ENCODE measurements around the gene RABGAP1L.
A peak's percentile ranks its signal among the peaks of the same experiment; 100 is the strongest.
"Not testable (repeated sequence)": the region's sequence is repeated elsewhere in the genome, so short reads cannot be mapped to it uniquely, and the experiment has no call there.

The RABGAP1L gene

DNA sequence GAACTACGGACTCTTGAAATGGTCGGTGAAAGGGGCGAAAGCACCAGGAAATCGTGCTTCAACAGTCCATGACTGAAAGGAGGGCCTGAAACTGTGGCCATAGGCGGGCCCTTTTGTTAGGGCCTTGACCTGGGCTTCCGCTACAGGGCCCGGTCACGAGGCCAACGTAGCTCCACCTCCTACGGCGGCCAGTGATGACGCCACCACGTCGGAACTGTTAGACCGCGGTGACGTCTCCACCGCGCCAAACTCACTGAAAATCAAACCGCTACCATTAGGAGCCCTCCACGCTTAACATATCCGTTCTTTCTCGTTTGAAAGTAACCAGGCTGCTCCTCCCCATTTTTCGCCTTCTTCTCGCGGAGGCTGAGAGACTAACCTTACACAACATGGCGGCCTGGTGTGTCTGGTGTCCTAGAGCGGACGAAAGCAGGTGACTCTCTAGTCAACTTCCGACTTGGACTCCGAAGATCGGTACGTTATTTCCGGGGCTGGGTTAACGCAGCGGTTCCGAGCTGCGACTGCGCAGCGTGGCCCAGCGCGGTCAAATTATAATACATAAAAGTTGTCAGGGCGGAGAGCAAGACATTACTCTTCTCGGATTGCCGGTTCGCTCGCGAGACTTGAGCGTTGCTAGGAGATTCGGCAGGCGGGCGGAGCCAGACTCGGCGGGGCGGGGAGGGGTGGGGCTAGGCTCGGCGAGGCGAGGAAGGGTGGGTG is 840.1 kb downstream of the RABGAP1L start:
- Mint-ChIP-seq H3K9me3 (no peaks in the 10 kb centered on the region), H3K4me1 (peaks cover 48% of the 10 kb centered on the region), H3K27ac (no peak overlapping the region), H3K36me3 (peaks cover 23% of the 10 kb centered on the region), H3K4me3 (no peak overlapping the region), H3K27me3 (no peaks in the 10 kb centered on the region)
- peak; percentile 97 for DNase-seq
- CTCF ChIA-PET = interaction anchor here (0.7 to 4.6 kb wide), 15 partner anchors 10 to 254 kb away, joined by 3 to 17 read pairs (median 5); partner anchors contain the start of gene MRPS14

DNA sequence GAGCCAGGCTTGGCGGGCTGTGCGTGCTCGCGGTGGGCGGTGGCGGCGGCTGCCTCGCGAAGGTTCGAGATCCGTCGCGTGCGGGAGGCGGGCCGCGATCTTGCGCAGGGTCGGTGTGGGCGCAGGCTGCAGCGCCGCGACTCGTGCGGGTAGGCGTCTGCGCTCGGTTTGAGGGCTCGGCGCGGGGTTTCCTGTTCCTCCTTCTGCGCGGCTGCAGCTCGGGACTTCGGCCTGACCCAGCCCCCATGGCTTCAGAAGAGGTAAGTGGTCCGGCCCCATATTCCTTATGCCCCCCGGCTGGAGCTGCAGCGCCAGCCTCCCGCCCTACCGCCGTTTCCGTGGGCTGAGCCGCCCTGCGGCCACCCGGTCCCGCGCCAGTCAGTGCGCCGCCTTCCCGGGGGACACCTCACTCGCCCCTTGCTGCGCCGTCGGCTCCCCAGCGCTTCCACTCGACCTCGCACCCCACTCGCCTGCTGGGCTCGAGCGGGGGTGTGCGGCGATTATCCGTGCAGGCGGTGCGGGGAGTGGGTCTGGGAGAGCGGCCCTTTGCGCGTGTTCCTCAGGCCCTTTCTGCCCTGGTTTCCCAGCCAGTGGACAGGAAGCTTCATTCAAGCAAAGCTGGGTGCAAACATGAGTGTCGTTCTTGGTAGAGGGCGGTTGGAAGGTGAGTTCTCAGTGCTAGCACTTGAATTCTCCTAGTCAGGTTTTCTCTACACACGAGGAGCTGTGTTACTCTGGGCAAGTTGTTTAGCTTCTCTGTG is 840.8 kb downstream of the RABGAP1L start, which contains the start of gene CACYBP:
Gene CACYBP (plus strand): TSS at position 12 of the 761 bp plus-strand sequence. CDS start 234 bp downstream, at position 246.
- Mint-ChIP-seq H3K9me3 (no peaks in the 10 kb centered on the region), H3K27ac (no peak within 1 kb of the TSS), H3K4me3 (no peak within 1 kb of the TSS), H3K27me3 (no peaks in the 10 kb centered on the region), H3K36me3 (peaks cover 25% of the 10 kb centered on the region), H3K4me1 (peaks cover 51% of the 10 kb centered on the region)
- CTCF ChIA-PET = interaction anchor here (0.9 to 4.6 kb wide), 8 partner anchors 14 to 231 kb away, joined by 3 to 17 read pairs (median 4); partner anchors contain the start of gene MRPS14
- DNase-seq = no peak

DNA sequence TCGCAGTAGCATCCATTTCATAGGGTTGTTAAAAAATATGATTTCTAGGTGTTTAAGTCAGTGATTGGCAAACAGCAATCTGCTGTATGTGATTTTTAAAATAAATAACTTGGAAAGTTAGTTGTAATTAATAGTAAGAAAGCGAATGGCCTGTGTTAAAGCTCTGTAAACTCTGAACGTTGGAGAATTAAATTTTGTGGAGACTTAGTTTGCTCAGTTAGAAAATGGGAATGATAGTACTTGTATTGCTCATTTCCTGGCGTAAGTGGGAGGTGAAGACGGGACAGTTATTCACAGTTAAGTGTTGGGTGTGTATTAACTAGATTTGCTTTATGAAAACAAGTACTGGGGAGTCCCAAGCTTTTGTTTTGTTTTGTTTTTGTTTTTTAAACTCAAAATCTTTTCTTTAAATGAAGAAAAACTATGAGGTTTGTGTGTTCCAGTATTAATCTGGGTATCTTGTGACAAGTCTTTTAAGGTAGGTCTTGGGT is 841.4 kb downstream of the RABGAP1L start:
- no peak overlapping the region for H3K27ac Mint-ChIP-seq
- H3K4me1 Mint-ChIP-seq = peaks cover 57% of the 10 kb centered on the region
- no peak for DNase-seq
- no peaks in the 10 kb centered on the region for H3K9me3 Mint-ChIP-seq
- no peak overlapping the region for H3K4me3 Mint-ChIP-seq
- CTCF ChIA-PET = interaction anchor here (1.0 to 4.6 kb wide), 5 partner anchors 14 to 232 kb away, joined by 3 to 17 read pairs (median 3); partner anchors contain the start of gene MRPS14
- peaks cover 31% of the 10 kb centered on the region for H3K36me3 Mint-ChIP-seq
- no peaks in the 10 kb centered on the region for H3K27me3 Mint-ChIP-seq

DNA sequence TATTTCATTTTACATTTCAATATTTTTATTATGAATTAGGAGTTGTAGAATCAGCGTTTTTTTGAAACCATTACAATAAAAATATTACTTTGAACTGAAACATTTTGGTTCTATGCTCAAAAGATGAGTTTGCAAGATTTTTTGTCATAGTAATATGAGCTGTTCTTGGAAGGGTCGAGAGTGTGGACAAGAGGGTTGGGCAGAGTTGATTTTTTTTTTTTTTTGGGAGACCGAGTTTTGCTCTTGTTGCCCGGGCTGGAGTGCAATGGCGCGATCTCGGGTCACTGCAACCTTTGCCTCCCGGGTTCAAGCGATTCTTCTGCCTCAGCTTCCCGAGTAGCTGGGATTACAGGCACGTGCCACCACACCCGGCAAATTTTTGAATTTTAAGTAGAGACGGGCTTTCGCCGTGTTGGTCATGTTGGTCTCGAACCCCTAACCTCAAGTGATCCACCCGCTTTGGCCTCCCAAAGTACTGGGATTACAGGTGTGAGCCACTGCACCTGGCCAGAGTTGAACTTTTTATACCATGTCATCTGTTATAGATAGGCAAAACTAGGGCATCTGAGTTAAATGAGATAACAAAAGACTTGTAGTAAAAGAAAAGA is 843.7 kb downstream of the RABGAP1L start:
- no peak for DNase-seq
- Mint-ChIP-seq H3K27ac (no peak overlapping the region), H3K4me1 (peaks cover 54% of the 10 kb centered on the region), H3K36me3 (peaks cover 40% of the 10 kb centered on the region), H3K4me3 (no peak overlapping the region), H3K9me3 (no peaks in the 10 kb centered on the region), H3K27me3 (no peaks in the 10 kb centered on the region)
- CTCF ChIA-PET = interaction anchor here (0.6 to 1.0 kb wide), 2 partner anchors 18 to 126 kb away, joined by 3 read pairs; no protein-coding TSS in a partner anchor

DNA sequence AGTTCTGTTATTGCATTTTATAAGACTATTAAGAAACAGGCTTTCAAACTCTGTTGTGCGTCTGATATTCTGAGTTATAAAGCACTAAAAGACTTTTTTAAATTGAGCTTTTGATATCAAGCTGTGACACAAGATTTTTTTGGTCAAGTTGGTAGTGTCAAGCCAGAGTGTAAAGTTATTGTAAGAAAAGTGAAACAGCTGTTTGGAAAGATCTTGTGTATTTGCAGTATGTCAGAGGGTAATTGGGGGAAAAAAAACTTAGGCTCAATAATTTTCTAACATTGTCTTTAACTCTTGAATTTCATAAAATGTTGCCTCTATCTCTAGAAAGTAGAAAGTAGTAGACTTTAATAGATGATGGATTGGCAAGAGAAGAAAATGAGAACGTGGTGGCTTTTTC is 844.2 kb downstream of the RABGAP1L start:
- Mint-ChIP-seq H3K27me3 (no peaks in the 10 kb centered on the region), H3K36me3 (peaks cover 46% of the 10 kb centered on the region), H3K4me3 (no peak overlapping the region), H3K9me3 (no peaks in the 10 kb centered on the region), H3K27ac (no peak overlapping the region), H3K4me1 (peaks cover 55% of the 10 kb centered on the region)
- CTCF ChIA-PET = no interaction called here
- no peak for DNase-seq

DNA sequence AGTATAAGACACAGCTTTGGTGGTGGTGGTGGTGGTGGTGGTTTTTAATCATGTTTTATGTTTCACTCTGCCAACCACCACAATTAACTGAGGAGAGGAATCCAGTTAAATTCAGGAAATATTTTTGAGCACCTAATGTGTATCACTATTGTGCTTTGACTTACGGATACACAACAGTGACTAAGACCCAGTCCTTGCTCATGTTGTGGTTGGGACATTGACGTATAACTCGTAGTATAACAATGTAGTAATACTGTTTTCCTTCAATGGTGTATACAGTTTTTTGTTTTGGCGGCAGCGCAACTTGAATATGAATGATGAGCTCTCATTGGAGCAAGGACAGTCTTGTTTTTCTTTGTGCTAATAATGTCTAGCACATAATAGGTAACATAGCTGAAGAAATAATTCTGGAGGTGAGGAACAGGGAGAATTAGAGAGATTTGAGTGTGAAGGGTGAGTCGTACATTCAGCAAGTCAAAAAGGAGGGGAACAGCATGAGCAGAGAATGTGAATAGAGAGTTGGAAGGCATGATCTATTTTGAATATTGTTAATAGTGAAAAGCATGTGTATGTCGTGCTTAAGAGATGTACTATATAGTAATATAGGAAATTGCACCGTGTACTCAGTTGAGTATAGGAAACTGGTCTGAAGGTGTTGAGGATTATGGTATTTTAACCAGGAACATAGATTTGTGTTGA is 845.9 kb downstream of the RABGAP1L start:
- H3K4me1 Mint-ChIP-seq = peaks cover 57% of the 10 kb centered on the region
- no peaks in the 10 kb centered on the region for H3K27me3 Mint-ChIP-seq
- CTCF ChIA-PET = no interaction called here
- H3K4me3 Mint-ChIP-seq = no peak overlapping the region
- H3K9me3 Mint-ChIP-seq = no peaks in the 10 kb centered on the region
- DNase-seq = no peak
- H3K27ac Mint-ChIP-seq = no peak overlapping the region
- H3K36me3 Mint-ChIP-seq = peaks cover 53% of the 10 kb centered on the region

DNA sequence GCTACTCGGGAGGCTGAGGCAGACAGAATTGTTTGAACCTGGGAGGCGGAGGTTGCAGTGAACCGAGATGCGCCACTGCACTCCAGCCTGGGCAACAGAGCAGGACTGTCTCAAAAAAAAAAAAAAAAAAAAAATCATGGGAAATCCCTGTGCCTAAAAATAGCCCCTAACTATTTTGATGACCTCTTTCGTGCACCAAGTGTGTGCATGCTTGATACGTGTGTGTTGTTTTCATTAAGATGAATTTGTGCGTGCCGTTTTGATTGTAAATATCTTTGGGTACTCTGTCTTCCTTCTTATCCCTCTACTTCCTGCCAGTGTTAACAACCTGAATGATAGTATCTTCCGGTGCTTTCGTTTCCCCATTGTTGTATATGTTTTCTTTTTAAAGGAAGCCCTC is 850.2 kb downstream of the RABGAP1L start:
- CTCF ChIA-PET = no interaction called here
- no peak overlapping the region for H3K27ac Mint-ChIP-seq
- peaks cover 63% of the 10 kb centered on the region for H3K36me3 Mint-ChIP-seq
- no peaks in the 10 kb centered on the region for H3K9me3 Mint-ChIP-seq
- H3K4me1 Mint-ChIP-seq = peaks cover 20% of the 10 kb centered on the region
- no peaks in the 10 kb centered on the region for H3K27me3 Mint-ChIP-seq
- no peak for DNase-seq
- no peak overlapping the region for H3K4me3 Mint-ChIP-seq

DNA sequence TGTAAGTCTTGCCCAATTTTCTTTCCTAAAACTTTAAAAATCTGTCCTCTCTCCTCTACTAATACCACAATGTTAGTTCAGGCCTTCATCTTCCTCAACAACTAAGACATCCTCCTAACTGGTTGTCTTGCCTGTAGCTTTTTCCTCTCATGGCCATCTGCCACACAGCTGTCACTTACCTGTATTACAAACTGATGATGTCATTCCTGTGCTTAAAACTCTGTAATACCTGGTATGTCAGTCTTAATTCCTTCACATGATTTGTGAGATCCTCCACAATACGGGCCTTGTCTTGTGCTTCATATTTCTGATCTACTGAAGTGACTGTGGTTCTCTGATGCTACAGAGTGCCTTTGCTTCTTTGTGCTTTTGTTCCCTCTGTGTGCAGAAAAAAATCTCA is 854.1 kb downstream of the RABGAP1L start:
- H3K4me3 Mint-ChIP-seq = no peak overlapping the region
- peaks cover 66% of the 10 kb centered on the region for H3K36me3 Mint-ChIP-seq
- H3K4me1 Mint-ChIP-seq = peaks cover 9% of the 10 kb centered on the region
- no peak overlapping the region for H3K27ac Mint-ChIP-seq
- CTCF ChIA-PET = no interaction called here
- H3K9me3 Mint-ChIP-seq = no peaks in the 10 kb centered on the region
- DNase-seq = no peak
- no peaks in the 10 kb centered on the region for H3K27me3 Mint-ChIP-seq

DNA sequence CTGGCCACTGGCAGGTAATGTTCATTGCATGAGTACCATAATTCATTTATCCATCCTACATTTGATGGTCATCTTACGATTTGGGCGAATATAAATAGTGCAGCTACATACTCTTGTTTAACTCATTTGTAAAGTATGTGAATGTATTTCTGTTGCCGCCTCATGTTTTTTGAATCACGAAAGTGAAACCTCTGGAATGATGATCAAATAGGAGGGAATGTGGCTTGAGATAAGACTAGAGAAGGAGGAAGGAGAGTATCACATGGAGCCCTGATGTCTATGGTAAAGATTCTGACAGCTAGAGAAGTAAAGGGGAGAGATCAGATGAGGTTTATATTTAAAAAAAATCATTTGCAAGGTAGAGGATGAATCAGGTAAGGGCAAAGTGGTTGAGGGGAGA is 855.9 kb downstream of the RABGAP1L start:
- DNase-seq = no peak
- no peaks in the 10 kb centered on the region for H3K27me3 Mint-ChIP-seq
- H3K36me3 Mint-ChIP-seq = peaks cover 62% of the 10 kb centered on the region
- peaks cover 8% of the 10 kb centered on the region for H3K4me1 Mint-ChIP-seq
- no peak overlapping the region for H3K4me3 Mint-ChIP-seq
- no peak overlapping the region for H3K27ac Mint-ChIP-seq
- CTCF ChIA-PET = no interaction called here
- H3K9me3 Mint-ChIP-seq = no peaks in the 10 kb centered on the region

DNA sequence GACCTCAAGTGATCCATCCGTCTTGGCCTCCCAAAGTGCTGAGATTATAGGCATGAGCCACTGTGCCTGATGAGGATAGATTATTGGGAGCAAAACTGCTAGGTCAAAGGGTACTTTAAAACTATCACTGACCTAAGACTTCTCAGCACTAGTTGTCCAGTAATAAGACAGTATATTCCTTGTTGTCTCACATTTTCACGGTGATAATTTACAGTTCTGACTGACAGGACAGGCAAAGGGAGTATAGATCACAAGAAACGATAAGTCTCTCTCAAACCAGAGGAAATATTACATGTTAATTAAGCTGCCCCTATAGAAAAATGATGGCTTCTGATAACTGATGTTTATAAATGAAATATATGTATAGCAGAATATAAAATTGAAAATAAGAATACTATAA is 860.2 kb downstream of the RABGAP1L start:
- peaks cover 37% of the 10 kb centered on the region for H3K4me1 Mint-ChIP-seq
- H3K36me3 Mint-ChIP-seq = peaks cover 47% of the 10 kb centered on the region
- H3K27ac Mint-ChIP-seq = no peak overlapping the region
- DNase-seq = no peak
- CTCF ChIA-PET = no interaction called here
- H3K9me3 Mint-ChIP-seq = peaks cover under 1% of the 10 kb centered on the region
- H3K4me3 Mint-ChIP-seq = no peak overlapping the region
- H3K27me3 Mint-ChIP-seq = no peaks in the 10 kb centered on the region

DNA sequence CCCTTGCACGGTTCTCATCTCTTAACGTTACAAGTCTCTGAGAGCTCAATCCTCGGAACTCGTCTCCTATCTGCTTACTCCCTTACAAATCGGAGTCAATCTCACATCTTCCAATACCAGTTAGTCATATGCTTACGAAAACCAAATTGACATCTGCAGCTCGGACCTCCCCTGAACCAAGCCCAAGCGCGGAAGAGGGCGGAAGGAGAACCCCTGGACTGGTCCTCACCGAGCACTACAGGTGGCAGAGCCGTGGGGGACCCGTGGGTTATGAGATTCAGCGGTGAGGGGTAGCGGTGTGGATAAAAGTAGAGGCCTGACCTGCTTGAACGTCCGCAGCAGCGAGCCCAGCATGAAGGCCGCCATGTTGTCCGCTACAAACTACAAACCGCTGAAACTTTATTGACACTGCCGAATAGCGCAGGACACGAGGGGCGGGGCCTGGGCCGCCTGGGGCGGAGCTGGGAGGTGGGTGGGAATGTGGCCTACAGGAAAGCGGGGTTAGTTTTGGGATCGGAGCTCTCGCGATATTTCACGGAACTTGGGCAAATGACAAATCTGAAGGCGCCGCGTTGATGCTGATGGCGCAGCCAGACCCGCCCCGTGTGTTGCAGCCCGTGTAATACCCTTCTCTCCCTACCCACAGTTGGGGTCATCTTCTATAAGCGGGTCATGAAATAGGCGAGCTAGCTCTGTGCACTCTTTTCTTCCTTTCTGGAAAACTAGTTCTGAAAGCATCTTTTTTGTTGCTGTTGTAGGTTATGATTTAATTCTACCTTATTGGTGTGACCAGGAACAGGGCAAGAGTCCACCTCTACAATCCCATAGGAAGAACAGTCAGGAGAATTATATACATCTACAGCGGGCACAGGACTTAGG is 864.0 kb downstream of the RABGAP1L start, which contains the start of gene MRPS14:
Gene MRPS14 (minus strand): TSS at position 383 of the 879 bp plus-strand sequence. CDS start 17 bp downstream, at position 366.
- Mint-ChIP-seq H3K36me3 (peaks cover 25% of the 10 kb centered on the region), H3K4me1 (peaks cover 33% of the 10 kb centered on the region)
- CTCF ChIA-PET = interaction anchor here (0.9 to 3.1 kb wide), 4 partner anchors 23 to 128 kb away, joined by 3 to 16 read pairs (median 9); partner anchors contain the start of gene CACYBP

DNA sequence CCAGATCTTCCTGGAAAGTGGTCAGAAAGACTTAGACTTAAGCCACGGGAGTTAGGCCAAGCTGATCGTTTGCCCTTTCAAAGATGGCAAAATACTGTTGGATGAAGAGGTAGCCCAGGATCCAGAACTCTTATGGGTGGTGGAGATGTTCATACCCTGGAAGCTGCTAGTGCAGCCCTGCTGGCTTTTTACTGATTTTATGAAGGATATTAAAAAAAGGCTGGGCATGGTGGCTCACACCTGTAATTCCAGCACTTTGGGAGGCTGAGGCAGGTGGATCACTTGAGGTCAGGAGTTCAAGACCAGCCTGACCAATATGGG is 864.6 kb downstream of the RABGAP1L start:
- not testable (repeated sequence) for H3K27me3 Mint-ChIP-seq, DNase-seq, H3K9me3 Mint-ChIP-seq
- peak overlapping the region; percentile 83 for H3K4me3 Mint-ChIP-seq
- CTCF ChIA-PET = interaction anchor here (0.9 to 3.1 kb wide), 4 partner anchors 24 to 128 kb away, joined by 3 to 16 read pairs (median 9); partner anchors contain the start of gene CACYBP
- peaks cover 33% of the 10 kb centered on the region for H3K4me1 Mint-ChIP-seq
- peaks cover 21% of the 10 kb centered on the region for H3K36me3 Mint-ChIP-seq
- H3K27ac Mint-ChIP-seq = peak overlapping the region; percentile 87

More for the DNA sequence above, 864.0 kb downstream of the RABGAP1L start, which contains the start of gene MRPS14:
- H3K9me3 Mint-ChIP-seq = peaks cover 5% of the 10 kb centered on the region
- H3K27ac Mint-ChIP-seq = peak within 1 kb of the TSS; percentile 87
- H3K27me3 Mint-ChIP-seq = no peaks in the 10 kb centered on the region
- DNase-seq = peak; percentile 99
- H3K4me3 Mint-ChIP-seq = peak within 1 kb of the TSS; percentile 83

DNA sequence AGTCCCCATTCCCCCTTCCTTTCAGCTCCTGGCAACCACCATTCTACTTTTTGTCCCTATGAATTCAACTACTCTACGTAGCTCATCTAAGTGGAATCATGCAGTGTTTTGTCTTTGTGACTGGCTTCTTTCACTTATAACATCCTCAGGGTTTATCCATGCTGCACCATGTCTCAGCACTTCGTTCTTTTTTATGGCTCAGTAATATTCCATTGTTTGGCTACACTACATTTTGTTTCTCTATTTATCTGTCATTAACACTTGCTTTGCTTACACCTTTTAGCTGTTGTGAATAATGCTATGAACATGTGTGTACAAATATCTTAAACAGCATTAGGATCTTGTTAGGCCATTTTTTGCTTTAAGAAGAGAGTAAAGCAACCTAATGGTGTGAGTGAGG is 865.5 kb downstream of the RABGAP1L start:
- peaks cover 20% of the 10 kb centered on the region for H3K36me3 Mint-ChIP-seq
- CTCF ChIA-PET = interaction anchor here (3.0 to 3.1 kb wide), 2 partner anchors 25 to 101 kb away, joined by 13 to 16 read pairs; partner anchors contain the start of gene CACYBP
- H3K4me1 Mint-ChIP-seq = peaks cover 40% of the 10 kb centered on the region
- peak overlapping the region; percentile 68 for H3K27ac Mint-ChIP-seq
- peak overlapping the region; percentile 83 for H3K4me3 Mint-ChIP-seq
- H3K9me3 Mint-ChIP-seq = peaks cover 5% of the 10 kb centered on the region
- DNase-seq = no peak
- no peaks in the 10 kb centered on the region for H3K27me3 Mint-ChIP-seq

Data from activated naive CD4-positive, alpha-beta T cell treated with anti-CD3 and anti-CD28 coated beads, Interleukin-2, amount 10 ng/mL, durations not matched to agents 7 days and 5 days (primary cell).